Common myeloid progenitor, CD34-positive (primary cell): ENCODE results near the gene PLCH1.

Experiments used
- CTCF ChIA-PET: fragments of 350-600 bp; sonication (Branson Sonifier 250); formaldehyde crosslinking; loops from one replicate; lab custom pipeline; 2021; ENCODE audit warnings: antibody characterized with exemption; lab: Charles Lee
- POLR2A ChIA-PET: fragments of 350-600 bp; sonication (Branson Sonifier 250); formaldehyde crosslinking; loops from one replicate; lab custom pipeline; 2021; ENCODE audit warnings: antibody characterized with exemption; lab: Charles Lee
- DNase-seq, 3 donors: peaks; one replicate each; pipeline versions ENCODE4 v3.0.0 to v3.0.0-alpha.2; 2013
- H3K27ac ChIP-seq, 2 experiments: 1 replicate in 1 of 2; 2 replicates in 1 of 2; pipeline ENCODE4 v1.7.0; 2013; ENCODE audit warnings: inconsistent platforms in 2 of 2, low read length in 2 of 2, mild to moderate bottlenecking in 2 of 2, low read depth in 1 of 2, moderate library complexity in 1 of 2; ENCODE audit not compliant: severe bottlenecking in 2 of 2, insufficient read depth in 1 of 2, poor library complexity in 1 of 2
- H3K27me3 ChIP-seq, 5 experiments: replicated peaks in 2 of 5; 1 replicate in 3 of 5; 2 replicates in 2 of 5; pipeline versions ENCODE4 v1.6.1 to v1.7.0; 2013; ENCODE audit warnings: low read length in 4 of 5, mild to moderate bottlenecking in 2 of 5, moderate library complexity in 2 of 5, inconsistent platforms in 1 of 5; ENCODE audit not compliant: insufficient read depth in 5 of 5, control insufficient read depth in 4 of 5
- H3K36me3 ChIP-seq, 4 experiments: 1 replicate in 2 of 4; 2 replicates in 2 of 4; pipeline versions ENCODE4 v1.6.1 to v1.7.0; 2013; ENCODE audit warnings: low read length in 3 of 4, control low read depth in 1 of 4, mild to moderate bottlenecking in 1 of 4; ENCODE audit not compliant: control insufficient read depth in 4 of 4, insufficient read depth in 4 of 4
- H3K4me1 ChIP-seq, 4 experiments: 1 replicate in 3 of 4; 2 replicates in 1 of 4; pipeline versions ENCODE4 v1.6.1 to v1.7.1; 2013; ENCODE audit warnings: low read length in 3 of 4, mild to moderate bottlenecking in 3 of 4, control low read depth in 1 of 4, inconsistent platforms in 1 of 4, moderate library complexity in 1 of 4; ENCODE audit not compliant: control insufficient read depth in 4 of 4, insufficient read depth in 4 of 4; ENCODE audit errors: control extremely low read depth in 1 of 4
- H3K4me3 ChIP-seq, 7 experiments: 1 replicate in 4 of 7; 2 replicates in 3 of 7; pipeline versions ENCODE4 v1.5.1 to v1.7.0; 2013; ENCODE audit warnings: mild to moderate bottlenecking in 7 of 7, low read length in 6 of 7, moderate library complexity in 6 of 7, inconsistent platforms in 2 of 7, low read depth in 2 of 7, control low read depth in 1 of 7; ENCODE audit not compliant: insufficient read depth in 4 of 7, control insufficient read depth in 1 of 7; ENCODE audit errors: extremely low read depth in 1 of 7
- H3K9me3 ChIP-seq, 5 experiments: 1 replicate in 4 of 5; 2 replicates in 1 of 5; pipeline versions ENCODE4 v1.6.1 to v1.7.1; 2013; ENCODE audit warnings: low read length in 4 of 5, mild to moderate bottlenecking in 2 of 5, inconsistent platforms in 1 of 5, low read depth in 1 of 5, moderate library complexity in 1 of 5; ENCODE audit not compliant: control insufficient read depth in 4 of 5, insufficient read depth in 2 of 5; ENCODE audit errors: control extremely low read depth in 1 of 5
- WGBS: methylation state at CpG from one replicate; pipeline ENCODE4 v1.1.5; 2013; ENCODE audit not compliant: insufficient coverage; 5-methylcytosine and 5-hydroxymethylcytosine counted together

Gene PLCH1

GRCh38 chr3:155757577-155757976, 12.7 kb upstream of the PLCH1 start:
- no peak overlapping the region for H3K4me3 ChIP-seq
- no peaks in the 10 kb centered on the region for H3K4me1 ChIP-seq
- POLR2A ChIA-PET, result no interaction called here
- no peaks in the 10 kb centered on the region for H3K9me3 ChIP-seq
- WGBS, result 98% methylated on average over 4 of the region's 7 CpGs
- peaks cover 0 to 3% (median 0%) of the 10 kb centered on the region in 5 experiments for H3K27me3 ChIP-seq
- DNase-seq, result no peak
- H3K27ac ChIP-seq, result no peak overlapping the region
- H3K36me3 ChIP-seq, result peaks cover 0 to 2% (median 0%) of the 10 kb centered on the region in 4 experiments
- CTCF ChIA-PET, result interaction anchor here (0.8 to 2.2 kb wide), 5 partner anchors 8 to 405 kb away, joined by 3 to 6 read pairs (median 3); partner anchors contain the start of gene C3orf33

DNA sequence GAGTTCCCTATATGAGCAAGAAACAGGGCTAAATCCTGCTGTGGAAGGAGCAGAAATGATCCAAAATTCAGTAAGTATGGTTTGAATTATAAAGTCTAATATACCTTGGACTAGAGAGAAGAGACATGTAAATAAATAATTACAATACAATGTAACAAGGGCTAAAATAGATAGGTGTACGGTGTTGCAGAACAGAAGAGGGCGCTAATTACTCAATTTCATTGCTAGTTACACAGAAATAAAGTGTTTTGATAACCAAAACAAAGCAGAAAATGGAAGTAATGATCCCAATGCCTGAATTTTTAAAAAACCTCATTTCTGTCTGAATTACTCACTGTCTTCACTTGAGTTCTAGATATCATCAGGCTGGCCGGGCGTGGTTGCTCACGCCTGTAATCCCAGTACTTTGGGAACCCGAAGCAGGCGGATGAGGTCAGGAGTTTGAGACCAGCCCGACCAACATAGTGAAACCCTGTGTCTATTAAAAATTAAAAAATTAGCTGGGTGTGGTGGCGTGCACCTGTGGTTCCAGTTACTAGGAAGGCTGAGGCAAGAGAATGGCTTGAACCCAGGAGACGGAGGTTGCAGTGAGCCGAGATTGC, 8.3 kb upstream of the PLCH1 start:
- no peaks in the 10 kb centered on the region for H3K9me3 ChIP-seq
- peak; percentile 39 to 73 (median 69) for DNase-seq
- POLR2A ChIA-PET, result no interaction called here
- no peaks in the 10 kb centered on the region for H3K36me3 ChIP-seq
- no peaks in the 10 kb centered on the region for H3K4me1 ChIP-seq
- no peak overlapping the region for H3K27ac ChIP-seq
- no peaks in the 10 kb centered on the region for H3K27me3 ChIP-seq
- CTCF ChIA-PET, result interaction anchor here (1.2 kb wide), 1 partner anchor 109 kb away, joined by 3 read pairs; no protein-coding TSS in a partner anchor
- H3K4me3 ChIP-seq, result no peak overlapping the region
- WGBS, result 94% methylated on average over 7 of the region's 11 CpGs

DNA sequence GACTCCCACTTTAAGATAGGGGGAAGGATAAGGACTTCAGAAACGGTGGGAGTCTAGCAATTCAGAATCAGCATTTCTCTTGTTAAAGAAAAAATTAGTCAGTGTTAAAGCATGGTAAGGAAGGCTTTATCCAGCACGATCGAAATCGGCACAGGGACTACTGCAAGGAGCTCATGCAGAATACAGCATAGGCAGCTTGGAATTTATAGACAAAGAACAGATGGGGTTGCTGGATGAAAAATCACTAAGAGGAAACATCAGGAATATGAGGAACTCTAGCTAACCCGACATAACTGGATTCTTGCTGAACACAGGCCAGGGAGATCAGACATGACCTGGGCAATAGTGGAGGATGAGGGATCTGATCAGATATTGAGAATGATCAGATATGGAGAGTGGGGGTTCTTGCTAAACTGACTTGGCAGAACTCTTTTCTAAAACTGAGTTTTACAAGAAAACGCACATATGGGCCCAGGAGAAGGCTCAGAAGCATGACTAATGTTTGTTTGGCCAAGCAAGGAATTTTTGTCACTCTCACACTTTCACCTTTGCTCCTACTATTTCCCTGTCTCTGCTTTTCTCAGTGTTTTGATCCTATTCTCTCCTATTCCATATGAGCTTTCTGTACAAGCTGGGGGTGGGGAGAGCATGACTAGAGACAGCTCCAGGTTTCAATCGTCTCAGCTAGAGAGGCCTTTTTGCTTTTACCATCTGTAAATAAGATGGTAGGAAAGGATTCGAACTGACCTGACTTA, 3.9 kb upstream of the PLCH1 start:
- CTCF ChIA-PET, result interaction anchor here (0.6 to 0.7 kb wide), 2 partner anchors 9 to 90 kb away, joined by 3 read pairs; no protein-coding TSS in a partner anchor

GRCh38 chr3:155747946-155748290, 3.0 kb upstream of the PLCH1 start:
- no peaks in the 10 kb centered on the region for H3K9me3 ChIP-seq
- POLR2A ChIA-PET, result no interaction called here
- WGBS, result 89% methylated on average over 3 of the region's 3 CpGs
- peaks cover 1 to 49% (median 23%) of the 10 kb centered on the region in 5 experiments for H3K27me3 ChIP-seq
- CTCF ChIA-PET, result interaction anchor here (0.6 kb wide), 1 partner anchor 91 kb away, joined by 3 read pairs; no protein-coding TSS in a partner anchor
- H3K4me3 ChIP-seq, result no peak overlapping the region
- H3K36me3 ChIP-seq, result no peaks in the 10 kb centered on the region
- DNase-seq, result no peak
- H3K4me1 ChIP-seq, result peaks cover 2 to 25% (median 21%) of the 10 kb centered on the region in 4 experiments
- H3K27ac ChIP-seq, result no peak overlapping the region

More for the DNA sequence above, 3.9 kb upstream of the PLCH1 start:
- WGBS, result 96% methylated on average over 7 of the region's 8 CpGs
- no peak overlapping the region for H3K27ac ChIP-seq
- POLR2A ChIA-PET, result no interaction called here
- peaks cover 0 to 40% (median 21%) of the 10 kb centered on the region in 5 experiments for H3K27me3 ChIP-seq
- no peak for DNase-seq
- H3K9me3 ChIP-seq, result no peaks in the 10 kb centered on the region
- H3K4me1 ChIP-seq, result peaks cover under 1 to 22% (median 18%) of the 10 kb centered on the region in 4 experiments
- H3K36me3 ChIP-seq, result no peaks in the 10 kb centered on the region
- no peak overlapping the region for H3K4me3 ChIP-seq

DNA sequence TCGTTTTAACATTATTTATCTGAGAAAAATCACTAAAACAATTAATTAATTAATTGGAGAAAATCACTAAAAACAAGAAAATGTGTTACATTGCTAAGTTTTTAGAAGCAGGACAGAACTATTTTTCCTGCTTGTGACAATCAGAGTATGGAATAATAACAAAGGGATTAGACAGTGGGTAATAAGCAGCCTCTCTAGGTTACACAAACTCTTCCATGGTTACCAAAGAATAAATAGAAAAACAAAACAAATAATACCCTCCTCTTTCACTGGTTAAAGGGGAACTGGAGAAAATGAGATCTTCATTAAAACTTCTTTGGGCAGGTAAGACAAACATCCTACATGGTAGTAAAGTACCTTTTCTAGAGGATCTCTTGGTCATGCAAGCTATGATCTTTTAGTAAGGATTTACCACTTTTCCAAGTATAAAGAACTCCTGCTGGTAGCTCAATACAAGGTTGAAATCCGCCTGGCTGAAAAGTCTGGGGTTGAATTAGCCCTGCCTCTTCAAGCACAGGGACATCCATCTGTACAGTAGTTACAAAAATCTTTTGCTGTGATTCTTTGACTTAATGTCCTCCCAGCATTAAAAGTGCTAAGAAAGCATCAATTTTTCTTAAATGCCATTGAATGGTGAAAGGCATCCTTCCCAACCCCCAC, 2.5 kb upstream of the PLCH1 start:
- CTCF ChIA-PET, result interaction anchor here (1.5 kb wide), 1 partner anchor 59 kb away, joined by 4 read pairs; the partner anchor contains the start of gene C3orf33
- WGBS, result no CpG with 5 or more reads among the region's 2 CpGs
- Histone ChIP-seq H3K27ac (no peak overlapping the region), H3K4me3 (no peak overlapping the region), H3K9me3 (no peaks in the 10 kb centered on the region), H3K27me3 (peaks cover 2 to 54% (median 24%) of the 10 kb centered on the region in 5 experiments), H3K4me1 (peaks cover 2 to 25% (median 21%) of the 10 kb centered on the region in 4 experiments), H3K36me3 (no peaks in the 10 kb centered on the region)
- POLR2A ChIA-PET, result no interaction called here
- DNase-seq, result peak in 1 of 3 donors; percentile 18

DNA sequence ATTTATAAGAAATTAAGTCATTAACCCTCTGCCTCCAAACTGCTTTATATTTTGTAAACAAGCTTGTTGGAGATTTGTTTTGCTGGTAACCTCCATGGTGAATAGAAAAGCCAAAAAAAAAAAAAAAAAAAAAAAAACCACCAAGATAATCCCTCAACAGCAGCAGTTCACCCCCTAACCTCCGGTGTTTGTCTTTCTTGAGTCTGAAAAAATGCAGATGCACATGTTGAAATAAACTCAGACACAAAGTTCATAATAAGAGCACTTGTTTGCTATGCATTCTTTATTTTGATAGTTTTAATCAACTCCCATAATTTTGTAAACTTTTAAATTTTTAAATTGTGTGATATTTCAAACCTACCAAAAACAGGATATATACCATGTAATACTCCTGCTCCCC, 1.8 kb upstream of the PLCH1 start:
- DNase-seq, result peak in 1 of 3 donors; percentile 33
- ChIA-PET CTCF (interaction anchor here (0.6 to 1.5 kb wide), 2 partner anchors 60 to 678 kb away, joined by 3 to 4 read pairs; partner anchors contain the start of gene C3orf33), POLR2A (no interaction called here)
- WGBS, result no CpG with 5 or more reads among the region's 1 CpG
- H3K9me3 ChIP-seq, result no peaks in the 10 kb centered on the region
- H3K27ac ChIP-seq, result no peak overlapping the region
- H3K36me3 ChIP-seq, result no peaks in the 10 kb centered on the region
- H3K27me3 ChIP-seq, result peaks cover 2 to 59% (median 24%) of the 10 kb centered on the region in 5 experiments
- H3K4me1 ChIP-seq, result peaks cover 2 to 25% (median 21%) of the 10 kb centered on the region in 4 experiments
- no peak overlapping the region for H3K4me3 ChIP-seq
